ENCODE measurements around the gene LETM1. TPM values are rescaled to one million over a fixed set of nuclear protein-coding genes. Genes with fewer than 3 reads are reported as not detected.

The LETM1 gene
- total RNA-seq, 4 donors from 2014 or later, result 93.3 to 151 (median 121) TPM

DNA sequence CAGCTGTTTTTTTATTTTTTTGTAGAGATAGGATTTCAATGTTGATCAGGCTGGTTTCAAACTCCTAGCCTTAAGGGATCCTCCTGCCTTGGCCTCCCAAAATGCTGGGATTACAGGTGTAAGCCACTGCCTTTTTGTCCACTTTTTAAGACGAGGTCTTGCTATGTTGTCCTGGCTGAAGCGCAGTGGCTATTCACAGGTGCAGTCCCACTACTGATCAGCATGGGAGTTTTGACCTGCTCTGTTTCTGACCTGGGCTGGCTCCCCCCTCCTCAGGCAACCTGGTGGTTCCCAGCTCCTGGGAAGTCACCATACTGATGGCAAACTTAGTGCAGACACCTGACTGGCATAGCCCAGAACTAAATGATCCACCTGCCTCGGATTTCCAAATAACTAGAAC is 13.0 kb upstream of the LETM1 start:
- no peak overlapping the region for H3K4me3 ChIP-seq
- H3K27ac ChIP-seq, result peak overlapping the region in 3 of 4 donors; percentile 27 to 97 (median 78)
- no peaks in the 10 kb centered on the region for H3K9me3 ChIP-seq
- H3K36me3 ChIP-seq, result no peaks in the 10 kb centered on the region
- no peaks in the 10 kb centered on the region for H3K27me3 ChIP-seq
- no peak for TF ChIP-seq POLR2A (IDR thresholded peaks at IDR 0.05)
- TF ChIP-seq, protein P1, sequence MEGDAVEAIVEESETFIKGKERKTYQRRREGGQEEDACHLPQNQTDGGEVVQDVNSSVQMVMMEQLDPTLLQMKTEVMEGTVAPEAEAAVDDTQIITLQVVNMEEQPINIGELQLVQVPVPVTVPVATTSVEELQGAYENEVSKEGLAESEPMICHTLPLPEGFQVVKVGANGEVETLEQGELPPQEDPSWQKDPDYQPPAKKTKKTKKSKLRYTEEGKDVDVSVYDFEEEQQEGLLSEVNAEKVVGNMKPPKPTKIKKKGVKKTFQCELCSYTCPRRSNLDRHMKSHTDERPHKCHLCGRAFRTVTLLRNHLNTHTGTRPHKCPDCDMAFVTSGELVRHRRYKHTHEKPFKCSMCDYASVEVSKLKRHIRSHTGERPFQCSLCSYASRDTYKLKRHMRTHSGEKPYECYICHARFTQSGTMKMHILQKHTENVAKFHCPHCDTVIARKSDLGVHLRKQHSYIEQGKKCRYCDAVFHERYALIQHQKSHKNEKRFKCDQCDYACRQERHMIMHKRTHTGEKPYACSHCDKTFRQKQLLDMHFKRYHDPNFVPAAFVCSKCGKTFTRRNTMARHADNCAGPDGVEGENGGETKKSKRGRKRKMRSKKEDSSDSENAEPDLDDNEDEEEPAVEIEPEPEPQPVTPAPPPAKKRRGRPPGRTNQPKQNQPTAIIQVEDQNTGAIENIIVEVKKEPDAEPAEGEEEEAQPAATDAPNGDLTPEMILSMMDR (IDR thresholded peaks at IDR 0.05), result no peak
- no peak for DNase-seq
- H3K4me1 ChIP-seq, result peaks cover 0 to 32% (median 6%) of the 10 kb centered on the region in 4 donors

DNA sequence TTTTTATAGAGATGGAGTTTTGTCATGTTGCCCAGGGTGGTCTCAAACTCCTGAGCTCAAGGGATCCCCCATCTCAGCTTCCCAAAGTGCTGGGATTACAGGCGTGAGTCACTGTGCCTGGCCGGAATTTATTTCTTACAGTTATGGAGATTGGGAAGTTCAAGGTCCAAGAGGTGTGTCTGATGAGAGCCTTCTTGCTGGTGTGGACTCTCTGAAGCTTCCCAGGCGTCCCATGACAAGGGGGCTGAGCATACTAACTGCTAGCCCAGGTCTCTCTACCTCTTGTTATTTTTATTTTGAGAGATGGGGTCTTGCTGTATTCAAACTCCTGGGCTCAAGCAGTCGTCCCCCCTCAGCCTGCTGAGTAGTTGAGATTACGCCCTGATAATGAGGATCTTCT is 12.3 kb upstream of the LETM1 start:
- Histone ChIP-seq H3K4me1 (peaks cover 0 to 32% (median 6%) of the 10 kb centered on the region in 4 donors), H3K36me3 (no peaks in the 10 kb centered on the region), H3K4me3 (no peak overlapping the region), H3K9me3 (no peaks in the 10 kb centered on the region), H3K27me3 (no peaks in the 10 kb centered on the region), H3K27ac (peak overlapping the region in 3 of 4 donors; percentile 27 to 97 (median 78))
- peak in 1 of 2 donors; percentile 32 for TF ChIP-seq POLR2A (IDR thresholded peaks at IDR 0.05)
- TF ChIP-seq, protein P1 (IDR thresholded peaks at IDR 0.05), result no peak
- DNase-seq, result peak in 1 of 3 donors; percentile 81

DNA sequence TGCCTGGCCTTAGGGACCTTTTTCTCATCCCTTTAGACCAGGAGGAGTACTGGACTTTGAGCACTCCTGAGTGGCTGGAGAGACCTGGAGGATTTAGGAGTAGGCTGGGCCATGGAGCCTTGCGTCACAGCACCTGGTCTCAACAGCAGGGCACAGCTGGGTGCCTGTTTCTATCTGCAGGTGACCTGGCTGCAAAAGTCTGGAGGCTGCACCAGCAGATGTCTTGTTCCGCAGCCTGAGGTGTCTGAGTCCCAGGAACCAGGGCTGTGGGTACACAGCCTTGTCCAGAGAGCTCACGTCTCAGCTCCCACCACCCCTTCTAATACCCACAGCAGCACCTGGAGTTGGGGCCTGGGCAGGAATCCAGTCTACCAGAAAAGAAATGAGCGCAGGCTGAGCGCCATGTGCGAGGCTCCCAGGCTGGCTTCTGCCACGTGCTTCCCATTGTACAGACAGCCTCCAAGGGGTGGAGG is 10.3 kb upstream of the LETM1 start:
- no peak overlapping the region for H3K27ac ChIP-seq
- TF ChIP-seq, protein P1 (IDR thresholded peaks at IDR 0.05), result no peak
- TF ChIP-seq POLR2A (IDR thresholded peaks at IDR 0.05), result no peak

DNA sequence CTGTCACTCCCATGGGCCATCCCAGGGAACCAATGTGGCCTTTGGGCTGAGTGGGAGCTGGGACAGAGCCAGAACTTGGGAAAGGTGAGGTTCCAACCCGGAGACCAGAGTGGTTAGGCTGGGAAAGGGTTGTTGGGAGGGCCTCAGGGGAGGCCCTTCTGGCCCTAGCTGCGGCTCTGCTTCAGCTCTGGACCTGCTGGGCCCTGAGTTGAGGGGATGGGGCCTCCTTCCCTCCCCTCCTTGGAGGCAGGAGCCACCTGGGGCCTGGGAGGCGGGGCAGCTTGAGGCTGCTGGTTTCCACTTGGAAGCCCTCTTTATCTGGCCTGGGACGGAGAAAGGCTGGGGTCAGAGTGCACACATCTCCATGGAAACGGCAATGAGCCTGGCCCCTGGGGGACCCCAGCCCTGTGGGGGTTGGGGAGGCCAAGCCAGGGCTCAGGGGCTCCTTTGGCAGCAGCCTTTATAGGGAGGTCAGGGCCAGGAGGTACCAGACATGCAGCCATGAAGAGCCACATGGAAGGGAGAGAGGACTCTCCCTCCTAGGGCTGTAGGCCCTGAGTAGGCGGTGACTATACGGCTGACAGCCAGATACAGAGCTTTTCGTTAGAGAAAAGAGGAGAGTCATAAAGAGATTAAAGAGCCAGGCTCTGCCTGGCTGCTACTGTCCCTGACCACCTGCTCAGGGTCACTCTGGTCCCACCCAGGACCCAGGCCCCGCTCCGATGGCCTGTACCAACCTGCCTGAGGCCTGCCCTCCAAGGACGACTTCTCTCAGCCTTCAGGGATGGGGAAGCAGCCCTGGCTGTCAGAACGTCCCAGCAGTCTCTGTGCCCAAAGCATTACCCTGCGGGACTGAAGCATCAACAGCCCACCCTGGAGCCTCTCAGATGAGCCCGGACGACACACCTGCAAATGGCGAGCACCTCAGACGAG is 8.4 kb upstream of the LETM1 start:
- TF ChIP-seq POLR2A (IDR thresholded peaks at IDR 0.05), result no peak
- TF ChIP-seq, protein P1 (IDR thresholded peaks at IDR 0.05), result no peak
- no peaks in the 10 kb centered on the region for H3K36me3 ChIP-seq
- H3K27ac ChIP-seq, result no peak overlapping the region
- no peaks in the 10 kb centered on the region for H3K27me3 ChIP-seq
- no peak overlapping the region for H3K4me3 ChIP-seq
- no peaks in the 10 kb centered on the region for H3K9me3 ChIP-seq
- no peak for DNase-seq
- H3K4me1 ChIP-seq, result peaks cover 0 to 21% (median 6%) of the 10 kb centered on the region in 4 donors

More for the DNA sequence above, 10.3 kb upstream of the LETM1 start:
- no peak overlapping the region for H3K4me3 ChIP-seq
- H3K36me3 ChIP-seq, result no peaks in the 10 kb centered on the region
- no peak for DNase-seq
- H3K27me3 ChIP-seq, result no peaks in the 10 kb centered on the region
- no peaks in the 10 kb centered on the region for H3K9me3 ChIP-seq
- peaks cover 4 to 29% (median 6%) of the 10 kb centered on the region in 4 donors for H3K4me1 ChIP-seq

DNA sequence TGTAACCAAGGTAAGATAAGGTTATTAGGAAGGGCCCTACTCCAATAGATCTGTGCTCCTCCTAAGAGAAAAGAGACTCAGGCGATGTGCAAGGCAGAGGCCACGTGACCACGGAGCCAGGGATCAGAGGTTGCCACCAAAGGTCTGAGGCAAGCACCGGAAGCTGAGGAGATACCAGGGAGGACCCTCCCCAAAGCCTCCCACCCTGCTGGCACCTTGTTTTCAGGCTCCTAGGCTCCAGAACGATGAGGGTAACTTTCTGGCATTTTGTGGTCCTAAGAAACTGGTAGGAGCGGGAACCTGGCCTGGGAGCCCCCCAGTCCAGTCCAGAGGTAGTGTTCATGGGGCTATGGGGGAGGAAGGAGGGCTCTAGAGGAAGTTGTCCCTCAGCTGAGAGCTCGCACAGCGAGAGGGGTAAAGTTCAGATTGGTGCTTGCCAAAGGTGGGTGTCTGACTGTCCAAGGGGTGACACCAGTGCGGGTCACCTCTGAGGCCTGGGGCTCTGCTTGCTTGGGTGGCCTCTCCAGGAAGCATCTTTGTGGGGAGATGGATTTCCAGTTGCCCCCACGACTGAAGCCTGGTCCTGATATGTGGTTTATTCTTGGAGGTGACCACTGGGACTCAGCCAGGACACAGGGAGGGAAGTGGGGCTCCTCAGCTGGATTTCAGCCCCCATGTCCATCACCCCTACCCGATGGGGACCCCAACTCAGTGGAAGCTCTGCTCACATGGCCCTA is 7.5 kb upstream of the LETM1 start:
- Histone ChIP-seq H3K9me3 (no peaks in the 10 kb centered on the region), H3K36me3 (no peaks in the 10 kb centered on the region), H3K27me3 (no peaks in the 10 kb centered on the region), H3K4me3 (no peak overlapping the region), H3K27ac (no peak overlapping the region), H3K4me1 (peaks cover 0 to 12% (median 2%) of the 10 kb centered on the region in 4 donors)
- no peak for DNase-seq
- TF ChIP-seq, protein P1 (IDR thresholded peaks at IDR 0.05), result no peak
- no peak for TF ChIP-seq POLR2A (IDR thresholded peaks at IDR 0.05)
